Measurements from ENCODE around the gene KCNJ15.

The KCNJ15 gene

DNA sequence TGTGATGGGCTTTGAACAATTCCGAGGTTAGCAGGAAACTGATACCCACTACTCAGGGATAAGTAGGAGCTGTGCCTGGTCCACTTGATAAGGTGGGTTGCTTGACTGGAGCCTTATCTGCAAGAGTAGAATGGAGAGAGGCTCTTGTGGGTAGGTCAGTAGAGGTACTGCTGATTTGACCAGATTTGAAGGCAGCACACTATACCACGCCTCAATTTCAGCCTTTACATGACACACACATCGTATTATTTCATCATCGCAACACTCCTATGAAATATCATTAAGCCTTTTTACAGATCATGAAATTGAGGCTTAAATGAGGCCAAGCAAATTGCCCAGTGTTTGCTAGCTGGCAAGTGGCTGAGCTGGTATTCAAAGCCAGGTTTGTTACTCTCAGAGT lies 69.6 kb downstream of the KCNJ15 start:
- DNase-seq (ENCODE audit: low read depth in 2 of 2) = no peak

DNA sequence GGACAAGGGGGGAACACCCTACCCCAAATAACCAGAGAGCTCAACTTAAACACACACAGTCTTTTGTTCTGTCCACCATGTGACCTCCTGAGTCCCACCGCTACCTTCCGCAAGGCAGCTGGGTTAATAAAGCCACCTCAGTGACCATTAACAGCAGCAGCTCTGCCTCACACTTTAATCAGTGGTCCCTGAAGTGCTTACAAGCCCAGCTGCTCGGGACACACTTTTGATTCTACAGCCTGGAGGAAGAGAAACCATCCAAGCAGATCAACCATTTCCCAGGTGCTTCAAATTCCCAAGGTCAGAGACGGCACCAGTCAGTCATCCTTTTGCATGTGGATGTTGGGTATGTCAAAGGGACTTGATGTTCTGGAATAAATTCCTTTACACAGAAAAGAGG lies 70.1 kb downstream of the KCNJ15 start:
- no peak for DNase-seq (ENCODE audit: low read depth in 2 of 2)

DNA sequence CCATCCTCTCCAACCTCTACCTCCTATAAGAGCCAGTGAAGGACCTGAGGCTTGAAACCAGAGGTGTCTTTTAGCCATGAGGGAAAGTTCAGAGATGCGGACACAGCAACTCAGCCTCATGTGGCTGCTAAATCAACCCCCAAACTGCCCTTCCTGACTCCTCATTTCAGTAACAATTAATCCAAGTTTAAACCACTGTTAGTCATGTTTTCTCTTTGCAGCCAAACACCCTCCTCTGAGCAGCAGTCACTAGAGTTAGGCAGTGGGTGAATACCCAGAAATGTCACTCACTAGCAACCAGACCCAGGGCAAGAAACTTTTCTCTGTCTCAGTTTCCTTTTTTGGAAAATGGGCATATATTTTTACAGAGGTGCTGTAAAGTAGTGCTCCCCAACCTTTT lies 71.2 kb downstream of the KCNJ15 start:
- DNase-seq (ENCODE audit: low read depth in 2 of 2) = no peak

DNA sequence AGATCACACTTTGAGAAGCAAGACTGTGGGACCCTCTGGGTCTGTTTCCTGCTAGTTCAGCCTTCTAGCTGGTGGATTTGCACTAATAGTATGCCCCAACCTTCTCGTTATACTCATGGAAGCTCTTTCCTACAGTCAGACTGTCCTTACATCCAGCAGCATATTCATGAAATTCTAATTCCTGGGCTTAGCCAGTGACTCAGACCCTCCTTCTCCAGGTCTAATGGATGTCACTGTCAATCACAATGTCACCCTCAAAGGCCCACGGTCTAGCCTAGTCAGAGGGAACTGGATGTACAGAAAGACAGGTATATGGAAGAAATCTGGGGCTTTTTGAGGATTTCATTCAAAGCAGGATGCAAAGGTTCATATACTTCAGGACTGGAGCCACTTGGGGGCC lies 72.4 kb downstream of the KCNJ15 start:
- no peak for DNase-seq (ENCODE audit: low read depth in 2 of 2)

DNA sequence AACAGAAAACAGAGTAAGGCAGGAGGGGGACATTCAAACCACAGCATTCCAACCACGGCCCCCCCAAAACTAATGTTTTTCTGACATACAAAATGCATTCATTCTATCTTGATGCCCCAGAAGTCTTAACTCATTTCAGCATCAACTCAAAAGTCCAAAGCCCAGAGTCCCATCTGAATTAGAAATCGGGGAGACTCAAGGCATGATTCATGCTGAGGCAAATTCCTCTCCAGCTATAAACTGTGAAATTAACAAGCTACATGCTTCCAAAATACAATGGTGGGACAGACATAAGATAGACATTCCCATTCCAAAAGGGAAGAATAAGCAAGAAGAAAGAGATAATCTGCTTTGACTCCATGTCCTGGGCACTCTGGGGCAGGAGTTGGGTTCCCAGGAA lies 73.9 kb downstream of the KCNJ15 start:
- DNase-seq (ENCODE audit: low read depth in 2 of 2) = no peak

DNA sequence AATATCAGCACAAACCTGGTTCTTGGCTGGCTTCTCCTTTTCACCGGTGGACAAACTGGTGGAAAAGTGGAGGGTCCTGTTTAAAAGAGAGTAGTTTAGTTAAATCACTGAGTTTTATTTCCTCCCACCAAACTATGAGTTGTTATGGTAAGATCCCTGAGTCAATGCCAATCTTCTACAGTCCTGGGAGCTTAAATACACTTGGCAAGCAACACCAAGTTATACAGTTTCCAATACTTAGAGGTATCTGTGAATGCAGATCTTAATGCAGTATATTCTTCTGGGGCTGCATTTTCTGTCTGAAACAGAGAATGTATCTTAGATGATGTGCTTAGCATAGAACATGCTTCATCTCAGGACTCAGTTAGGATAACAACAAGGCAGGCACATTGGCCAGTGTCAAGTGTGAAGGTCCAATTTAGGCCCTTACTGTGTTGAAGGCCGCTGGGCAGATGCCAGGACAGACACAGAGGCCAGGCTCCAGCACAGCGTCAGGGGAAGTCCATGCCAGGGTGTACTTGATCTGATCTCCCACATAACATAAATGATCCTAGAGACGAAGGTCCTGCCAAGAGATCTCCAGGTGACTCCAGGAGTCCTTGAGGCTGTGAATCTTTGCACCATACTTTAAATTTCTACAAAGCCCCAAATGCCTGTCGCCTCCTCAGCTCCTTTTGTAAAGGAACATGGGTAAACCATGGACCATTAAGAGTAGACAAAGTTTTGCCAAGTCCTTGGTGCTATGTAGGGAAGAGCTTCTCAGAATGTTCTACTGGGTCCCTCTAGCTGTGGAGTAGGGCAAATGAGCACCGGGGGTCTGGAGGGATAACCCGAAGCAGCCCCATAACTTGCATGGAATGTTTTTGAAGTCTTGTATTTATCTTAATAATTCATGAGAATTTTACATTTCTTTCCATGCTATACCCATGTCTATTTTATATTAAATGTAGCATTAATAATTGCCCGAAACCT lies 76.8 kb downstream of the KCNJ15 start:
- no peak for DNase-seq (ENCODE audit: low read depth in 2 of 2)

DNA sequence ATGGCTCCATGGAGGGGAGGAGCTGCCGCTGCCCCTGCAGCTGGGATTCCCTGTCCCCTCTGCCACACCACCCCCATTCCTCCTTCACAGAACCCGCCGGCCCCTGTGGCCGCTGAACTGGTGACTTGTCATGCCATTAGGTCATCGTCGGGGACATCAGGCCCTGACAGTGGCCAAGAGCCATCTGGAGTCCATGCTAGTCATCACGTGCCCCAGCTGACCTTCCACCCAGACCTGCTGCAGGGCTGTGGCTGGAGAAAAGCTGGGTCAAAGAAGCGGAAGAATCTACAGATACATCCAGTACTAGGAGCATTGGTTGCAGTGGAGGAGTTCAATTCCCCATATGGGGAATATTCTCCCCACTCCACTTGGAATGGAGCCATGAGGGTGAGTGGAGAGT lies 78.1 kb downstream of the KCNJ15 start:
- no peak for DNase-seq (ENCODE audit: low read depth in 2 of 2)

DNA sequence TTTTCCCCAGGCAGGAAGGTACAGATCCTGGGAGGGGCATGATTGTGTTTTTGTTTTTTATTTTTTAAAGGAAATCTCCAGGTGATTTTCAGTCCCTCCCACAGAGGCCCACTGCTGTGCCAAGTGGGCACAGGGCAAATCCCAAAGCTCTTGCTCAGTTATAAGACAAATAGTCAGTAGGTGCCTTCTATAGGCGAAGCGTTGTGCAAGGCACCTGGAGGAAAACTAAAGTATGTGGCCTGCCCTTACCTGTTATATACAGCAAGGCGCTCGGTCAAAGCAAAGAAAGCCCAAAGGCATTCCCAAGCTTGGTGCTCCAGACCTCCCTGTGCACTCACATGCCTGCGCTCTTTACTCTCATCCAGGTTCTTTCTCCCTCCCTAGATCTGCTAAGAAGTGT lies 81.0 kb downstream of the KCNJ15 start:
- DNase-seq (ENCODE audit: low read depth in 2 of 2) = no peak

DNA sequence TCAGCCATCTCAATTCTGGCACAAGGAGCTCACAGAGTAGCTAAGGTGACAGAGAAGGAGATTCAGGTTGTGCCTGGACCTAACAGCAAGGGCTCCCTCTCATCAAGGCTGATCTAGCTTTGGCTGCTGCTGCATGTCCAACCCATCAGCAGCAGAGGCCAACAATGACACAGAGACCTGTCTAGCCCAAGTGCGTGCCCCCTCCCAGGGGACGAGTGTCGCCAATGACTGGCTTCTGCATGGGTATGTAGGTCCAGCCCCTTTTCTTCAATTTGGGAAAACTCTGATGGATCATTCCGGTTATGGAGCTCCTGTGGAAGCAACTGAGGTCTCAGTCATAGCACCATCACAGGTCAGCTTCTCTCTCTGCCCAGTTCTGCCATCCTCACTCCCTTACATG lies 83.3 kb downstream of the KCNJ15 start:
- no peak for DNase-seq (ENCODE audit: low read depth in 2 of 2)

DNA sequence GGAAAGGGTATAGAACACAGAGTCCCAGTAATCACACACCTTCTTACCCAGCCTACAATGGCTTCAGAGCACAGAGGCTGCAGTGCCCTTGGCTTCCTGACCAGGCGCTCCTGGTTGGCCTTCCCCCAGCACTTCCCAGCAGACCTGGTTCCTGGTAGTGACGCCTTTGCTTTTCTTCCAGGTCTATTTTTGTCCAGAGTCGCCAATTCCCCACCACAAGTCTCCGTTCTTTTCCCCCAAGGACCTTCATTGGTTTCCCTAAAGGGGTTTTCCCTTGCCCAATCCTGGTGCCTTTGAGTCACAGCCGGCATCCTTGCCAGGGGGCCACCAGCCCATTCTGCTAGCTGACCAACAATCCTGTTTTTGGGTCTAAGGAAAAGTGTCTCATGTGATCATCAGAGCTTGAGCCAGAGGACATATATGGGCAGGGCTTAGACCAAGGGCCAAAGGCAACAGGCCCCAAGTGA lies 84.8 kb downstream of the KCNJ15 start:
- no peak for DNase-seq (ENCODE audit: low read depth in 2 of 2)

DNA sequence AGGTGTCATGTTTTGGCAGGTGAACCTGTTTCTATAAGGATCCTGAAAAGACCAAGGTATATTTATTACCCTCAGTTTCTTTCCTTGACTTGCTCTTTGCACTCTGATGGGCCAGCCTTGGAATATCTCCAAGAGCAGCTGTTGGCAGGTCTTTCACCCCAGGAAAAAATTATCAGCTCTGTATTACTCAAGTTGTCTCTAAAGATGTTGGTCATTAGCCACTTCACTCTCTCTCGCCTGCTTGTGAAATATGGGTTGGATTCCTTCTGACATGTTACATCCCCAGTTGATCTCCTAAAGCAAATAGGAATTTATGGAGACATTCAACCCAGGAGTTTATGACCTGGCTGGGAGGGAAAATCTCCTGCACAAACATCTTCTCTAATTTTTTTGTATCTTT lies 85.9 kb downstream of the KCNJ15 start:
- DNase-seq (ENCODE audit: low read depth in 2 of 2) = no peak

DNA sequence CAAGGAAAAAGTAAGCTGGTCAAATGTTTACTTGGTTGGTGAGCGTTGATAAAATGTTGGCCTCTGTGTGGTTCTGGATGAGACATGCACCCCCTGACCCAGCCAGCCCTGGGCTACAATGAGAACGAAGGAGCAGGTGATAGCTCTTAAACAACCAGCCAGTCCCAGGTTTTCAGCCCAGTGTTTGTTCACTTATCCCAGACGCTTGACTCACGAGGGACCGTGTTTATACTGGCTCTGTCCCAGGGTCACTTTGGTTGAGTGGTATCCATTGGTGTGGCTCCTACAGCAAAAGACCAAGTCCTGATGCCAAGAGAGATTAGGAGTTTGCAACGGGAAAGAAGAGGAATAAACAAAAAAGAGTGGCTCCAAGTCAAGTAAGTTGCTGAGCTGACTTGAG lies 86.9 kb downstream of the KCNJ15 start:
- DNase-seq (ENCODE audit: low read depth in 2 of 2) = no peak

DNA sequence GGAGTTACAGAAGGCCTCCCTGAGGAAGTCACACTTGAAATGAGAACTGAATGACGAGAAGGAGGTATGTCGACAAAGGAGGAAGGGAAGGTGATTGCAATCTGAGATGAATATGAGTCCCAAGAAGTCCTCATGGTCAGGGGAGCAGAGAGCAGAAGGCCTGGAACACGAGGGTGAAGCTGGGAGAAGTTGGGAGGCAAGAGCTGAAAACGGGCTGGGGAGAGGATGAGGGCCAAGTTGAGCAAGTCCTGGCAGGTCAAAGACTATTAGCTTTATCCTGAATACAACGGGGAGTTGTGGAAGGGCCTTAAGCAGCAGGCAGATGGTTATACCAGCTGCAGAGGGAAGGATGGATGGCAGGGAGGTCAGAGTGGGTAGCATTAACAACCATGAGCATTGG lies 89.5 kb downstream of the KCNJ15 start:
- DNase-seq (ENCODE audit: low read depth in 2 of 2) = no peak

DNA sequence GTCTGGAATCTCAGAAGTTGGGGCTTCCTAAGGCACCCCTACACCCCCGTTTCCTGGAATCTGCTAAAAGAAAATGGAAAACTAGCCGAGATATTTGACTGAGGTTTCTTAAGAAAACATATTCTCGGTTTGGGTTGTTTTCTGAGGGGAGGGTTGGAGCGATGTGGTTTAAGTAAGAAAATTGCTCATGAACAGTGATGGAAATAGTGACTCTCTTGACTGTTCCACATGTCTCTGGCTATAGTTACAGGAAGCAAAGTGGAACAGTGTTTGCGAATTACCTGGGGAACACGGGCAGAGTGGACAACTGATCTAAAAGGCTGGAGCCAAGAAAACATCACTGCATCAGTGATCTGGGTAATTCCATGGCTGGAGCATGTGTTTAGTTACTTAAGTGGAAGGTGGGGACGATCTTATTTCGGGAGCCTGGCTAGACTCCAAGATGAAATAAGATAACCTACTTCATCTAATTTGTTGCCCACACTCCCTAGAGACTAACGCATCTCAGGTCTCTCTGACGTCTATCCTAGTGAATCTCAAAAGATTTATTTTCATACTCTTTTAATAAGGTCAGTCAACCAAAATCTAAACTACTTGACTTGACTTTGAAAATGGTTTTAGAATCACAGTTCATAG lies 92.4 kb downstream of the KCNJ15 start:
- peak in 1 of 2 experiments; percentile 36 for DNase-seq (ENCODE audit: low read depth in 2 of 2)

DNA sequence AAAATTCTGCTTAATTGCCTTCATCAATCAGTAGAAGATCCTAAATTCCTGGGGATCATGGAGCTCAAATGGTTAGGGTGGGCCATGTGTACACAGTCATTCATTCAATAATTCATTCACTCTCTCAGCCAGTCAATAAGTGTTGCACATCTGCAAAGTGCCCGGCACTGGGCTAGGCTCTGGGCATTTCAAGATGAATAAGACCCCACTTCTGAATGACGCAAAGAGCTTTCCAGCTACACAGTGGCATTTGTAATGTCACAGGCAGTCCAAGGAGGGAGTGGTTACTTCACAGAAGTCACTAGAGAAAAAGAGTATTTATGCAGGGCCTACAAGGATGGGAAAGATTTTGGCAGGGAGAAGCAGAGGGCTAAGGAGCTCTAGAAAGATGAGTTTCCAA lies 93.2 kb downstream of the KCNJ15 start:
- DNase-seq (ENCODE audit: low read depth in 2 of 2) = no peak

DNA sequence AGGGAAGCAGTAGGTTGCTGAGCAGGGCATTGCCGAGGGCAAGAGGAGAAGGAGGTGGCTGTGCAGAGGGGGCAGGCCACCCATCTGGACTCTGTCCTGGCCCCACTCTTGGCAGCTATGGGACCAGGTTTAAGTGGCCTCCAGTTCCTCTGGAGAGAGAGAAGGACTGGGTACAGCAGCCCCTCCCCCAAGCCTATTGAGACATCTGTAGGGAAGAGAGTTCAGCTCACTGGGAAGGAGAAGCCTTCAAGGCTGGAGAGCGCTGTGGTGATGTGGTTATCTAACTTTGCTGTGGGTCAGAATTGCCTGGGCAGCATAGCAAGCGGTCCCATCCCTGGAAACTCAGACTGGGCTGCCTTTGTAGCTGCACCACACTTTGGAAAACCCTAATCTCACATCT lies 93.9 kb downstream of the KCNJ15 start:
- no peak for DNase-seq (ENCODE audit: low read depth in 2 of 2)

DNA sequence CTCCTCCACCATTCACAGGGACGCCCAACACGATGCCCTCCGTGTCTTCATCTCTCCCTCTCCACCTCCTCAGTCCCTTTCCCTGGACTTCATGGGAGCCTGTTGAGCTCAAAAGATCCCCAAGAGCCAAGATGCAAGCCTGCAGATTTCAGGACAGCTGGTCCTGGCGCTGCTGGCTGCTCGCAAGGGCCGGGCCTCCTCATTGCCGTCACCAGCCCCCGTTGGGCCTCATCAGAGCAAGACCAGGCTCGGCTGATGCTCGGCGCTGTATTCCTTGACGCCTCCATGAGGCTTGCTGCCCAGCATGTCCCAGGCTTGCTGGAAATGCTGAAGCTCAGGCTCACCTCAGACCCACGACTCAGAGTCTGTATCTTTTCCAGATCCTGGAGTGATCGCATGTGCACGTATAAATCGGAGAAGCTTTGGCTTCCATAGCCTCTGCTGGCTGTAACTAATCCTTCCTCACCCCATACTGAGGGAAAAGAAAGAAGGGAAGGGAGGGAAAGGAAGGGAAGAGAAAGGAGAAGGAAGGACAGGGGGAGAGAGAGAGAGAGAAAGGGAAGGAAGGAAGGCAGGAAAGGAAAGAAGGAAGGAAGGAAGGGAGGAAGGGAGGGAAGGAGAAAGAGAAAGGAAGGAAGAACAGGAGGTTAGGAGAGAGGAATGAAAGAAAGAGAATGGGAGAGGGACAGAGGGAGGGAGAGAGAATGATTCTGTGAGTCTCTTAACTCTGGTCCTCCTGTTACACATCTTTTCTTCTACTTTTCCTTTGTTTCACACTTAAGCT lies 94.6 kb downstream of the KCNJ15 start:
- no peak for DNase-seq (ENCODE audit: low read depth in 2 of 2)

DNA sequence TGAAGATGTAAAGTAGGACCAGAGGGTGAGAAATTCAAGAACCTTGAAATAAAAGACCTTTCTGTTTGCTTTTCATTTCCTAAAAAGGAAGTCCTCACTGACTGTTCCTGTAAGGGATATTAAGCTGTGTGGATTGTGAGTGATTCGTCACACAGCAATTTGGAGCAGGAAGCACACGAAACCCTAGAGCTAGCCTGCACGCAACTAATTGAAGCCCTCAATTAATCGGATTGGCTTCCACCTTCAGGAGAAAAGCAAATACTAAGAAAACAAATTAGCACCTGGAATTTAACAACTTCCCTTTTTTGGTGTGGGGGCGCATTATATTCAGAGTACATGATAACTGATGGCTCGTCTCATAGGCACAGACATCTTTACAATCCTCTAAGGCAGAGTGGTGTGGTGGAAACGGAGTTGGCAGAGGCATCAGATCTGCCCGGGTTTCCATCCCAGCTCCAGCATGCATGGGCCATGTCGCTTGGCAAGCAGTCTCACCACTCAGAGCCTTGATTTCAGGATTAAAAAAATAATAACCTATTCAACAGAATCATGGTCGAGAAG lies 95.2 kb downstream of the KCNJ15 start:
- DNase-seq (ENCODE audit: low read depth in 2 of 2) = peak; percentile 82 to 87

DNA sequence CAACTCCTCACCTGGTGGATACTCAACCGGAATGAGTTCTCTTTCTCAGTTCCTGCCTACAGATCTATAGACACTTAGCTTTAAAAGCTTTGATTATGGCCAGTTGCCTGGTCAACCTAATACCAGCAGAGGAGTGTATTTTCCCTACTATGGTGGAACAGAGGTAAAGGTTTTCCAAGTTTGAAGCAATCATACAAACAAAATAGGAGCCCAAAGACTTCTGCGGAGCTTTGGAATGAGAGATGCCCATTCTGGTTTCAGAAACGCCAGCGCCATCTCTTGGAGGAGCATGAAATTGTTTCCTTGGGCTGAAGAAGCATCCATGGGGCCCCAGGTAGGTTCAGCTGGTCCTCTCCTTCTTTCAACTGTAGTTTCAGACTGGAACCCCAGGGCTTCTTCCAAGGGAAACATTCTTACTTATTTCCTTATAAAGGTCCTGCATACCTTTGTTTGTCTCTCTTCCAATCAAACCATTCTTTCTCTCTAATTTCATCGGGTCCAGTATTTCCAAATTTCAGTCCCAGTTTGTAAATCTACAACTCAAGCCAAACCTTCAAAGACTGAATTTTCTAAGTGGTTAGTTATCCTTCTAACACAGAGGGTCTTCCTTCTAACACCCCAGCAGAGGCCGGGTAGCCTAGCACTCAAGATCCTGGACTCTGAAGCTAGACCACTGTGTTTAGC lies 95.9 kb downstream of the KCNJ15 start:
- peak; percentile 52 to 53 for DNase-seq (ENCODE audit: low read depth in 2 of 2)

DNA sequence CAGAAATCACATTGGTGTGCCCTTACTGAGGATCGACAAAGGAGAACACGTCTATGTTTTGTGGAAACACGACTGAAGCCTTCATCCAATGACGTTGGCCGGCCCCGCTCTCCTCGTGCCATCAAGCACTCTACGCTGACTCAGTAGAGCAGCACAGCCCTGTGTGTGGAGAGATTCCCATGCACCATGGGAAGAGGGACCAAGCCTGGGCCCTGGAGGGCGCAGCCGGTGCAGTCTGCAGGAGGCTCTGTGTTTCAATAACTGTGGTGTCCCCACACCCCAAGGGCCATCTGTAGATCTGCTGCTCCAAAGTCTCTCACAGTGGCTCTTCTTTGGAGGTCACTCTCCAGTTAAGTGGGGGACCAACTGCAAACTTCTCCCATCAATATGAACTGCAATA lies 97.4 kb downstream of the KCNJ15 start:
- DNase-seq (ENCODE audit: low read depth in 2 of 2) = no peak

DNA sequence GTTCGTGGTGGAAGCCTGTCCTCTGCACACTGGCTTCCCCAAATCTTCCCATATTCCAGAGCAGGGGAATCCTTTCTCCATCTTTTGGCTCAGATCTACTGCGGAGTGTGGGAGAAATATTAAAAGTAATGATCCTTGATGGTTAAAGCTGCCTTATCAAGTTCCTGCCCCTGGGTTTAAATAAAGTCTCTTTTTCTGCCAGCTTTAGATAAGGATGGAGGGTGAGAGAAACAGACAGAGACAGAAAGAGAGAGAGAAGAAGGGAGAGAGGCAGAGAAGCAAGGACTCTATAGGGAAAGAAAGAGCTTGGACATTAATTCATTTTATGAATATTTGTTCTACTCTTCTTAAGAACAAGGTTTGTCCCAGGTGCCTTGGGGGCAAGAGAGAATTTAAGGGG lies 98.0 kb downstream of the KCNJ15 start:
- no peak for DNase-seq (ENCODE audit: low read depth in 2 of 2)
